ENCODE results near the gene BICDL2. TPM values are rescaled to one million over a fixed set of nuclear protein-coding genes. Genes with fewer than 3 reads are reported as not detected.

Gene BICDL2
- total and polyA plus RNA-seq, 2 donors (not counting 3 experiments of a cell fraction or from before 2014, with no cell fraction given), result not detected

DNA sequence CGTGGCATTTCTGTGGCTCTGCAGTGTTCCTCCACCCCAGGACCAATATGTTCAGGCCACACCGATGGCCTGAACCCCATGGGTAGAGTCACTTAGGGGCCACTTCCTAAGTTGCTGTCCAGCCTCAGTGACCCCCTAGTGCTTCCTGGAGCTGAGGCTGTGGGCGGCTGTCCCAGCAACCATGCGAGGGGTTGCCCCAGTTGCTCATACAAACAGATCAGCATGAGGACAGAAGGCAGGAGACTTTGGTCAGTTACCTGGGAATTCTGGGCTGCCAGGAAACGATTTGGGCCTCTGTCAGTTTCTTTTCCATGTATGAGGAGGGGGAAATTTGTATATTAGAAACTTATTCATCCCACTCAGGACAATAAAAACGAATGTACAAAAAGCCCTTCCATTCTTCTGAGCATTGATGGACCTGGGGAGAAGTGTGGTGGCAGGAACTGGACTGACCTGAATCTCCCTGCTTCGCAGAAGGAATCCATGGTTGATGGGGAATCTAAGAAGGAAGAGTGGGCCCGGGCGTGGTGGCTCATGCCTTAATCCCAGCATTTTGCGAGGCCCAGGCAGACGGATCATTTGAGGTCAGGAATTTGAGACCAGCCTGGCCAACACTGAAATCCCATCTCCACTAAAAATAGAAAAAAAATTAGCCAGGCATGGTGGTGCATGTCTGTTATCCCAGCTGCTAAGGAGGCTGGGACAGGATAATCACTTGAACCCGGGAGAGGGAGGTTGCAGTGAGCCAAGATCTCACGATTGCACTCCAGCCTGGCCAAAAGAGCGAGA is 23.8 kb upstream of the BICDL2 start:
- Histone ChIP-seq H3K27me3 (ENCODE audit: control insufficient read depth in 2 of 2, insufficient read depth in 2 of 2, low read length in 2 of 2) (no peaks in the 10 kb centered on the region), H3K27ac (ENCODE audit: insufficient read depth, low read depth, low read length) (no peak overlapping the region), H3K9me3 (replicated peaks; ENCODE audit: control insufficient read depth, insufficient read depth, low read length) (no peaks in the 10 kb centered on the region), H3K4me2 (ENCODE audit: insufficient read depth, low read length) (no peak overlapping the region), H3K4me1 (ENCODE audit: control insufficient read depth, extremely low read depth, insufficient read depth, low read length) (peaks cover 19% of the 10 kb centered on the region), H3K36me3 (ENCODE audit: control insufficient read depth in 2 of 2, extremely low read depth in 1 of 2, insufficient read depth in 2 of 2, low read length in 2 of 2) (no peaks in the 10 kb centered on the region), H3K9ac (replicated peaks; ENCODE audit: extremely low read depth, insufficient read depth, low read length) (no peak overlapping the region), H3K79me2 (ENCODE audit: control insufficient read depth, insufficient read depth, low read length) (no peaks in the 10 kb centered on the region), H4K20me1 (replicated peaks; ENCODE audit: control insufficient read depth, extremely low read depth, insufficient read depth, low read length) (no peaks in the 10 kb centered on the region), H2AFZ (ENCODE audit: low read depth, low read length) (no peak overlapping the region), H3K4me3 (replicated peaks in 1 of 3; ENCODE audit: insufficient read depth in 1 of 3, low read depth in 1 of 3, low read length in 3 of 3) (no peak overlapping the region), H3K9me1 (replicated peaks; ENCODE audit: control insufficient read depth, extremely low read depth, insufficient read depth, low read length) (no peaks in the 10 kb centered on the region)
- dilution Hi-C loops (cut with MboI; ENCODE audit: extremely low pct_ligation_motif_present, low sequenced_read_pairs) (no loop called here), intact Hi-C loops (cut with micrococcal nuclease) (no loop called here)
- ChIA-PET CTCF (interaction anchor here (0.9 to 2.6 kb wide), 8 partner anchors 23 to 74 kb away, joined by 3 to 113 read pairs (median 14); partner anchors contain the start of genes ZNF205 and ZNF213), POLR2A (interaction anchor here (2.1 kb wide), 1 partner anchor 70 kb away, joined by 5 read pairs; no protein-coding TSS in a partner anchor)
- FAIRE-seq (no peak), DNase-seq (ENCODE audit: low read depth, low spot score) (no peak)
- TF ChIP-seq MYC (IDR thresholded peaks at IDR 0.05; ENCODE audit: low read depth, low read length) (no peak), FOS (IDR thresholded peaks at IDR 0.05; ENCODE audit: borderline replicate concordance, insufficient read depth, low read length) (no peak), GATA2 (IDR thresholded peaks at IDR 0.05; ENCODE audit: insufficient read depth, insufficient read length, low read depth, low read length) (no peak), JUN (IDR thresholded peaks at IDR 0.05; ENCODE audit: borderline replicate concordance, insufficient read depth, insufficient read length, low read depth) (no peak), EZH2 (IDR thresholded peaks at IDR 0.05; ENCODE audit: borderline replicate concordance, low read depth, low read length, severe bottlenecking) (no peak), POLR2A (IDR thresholded peaks at IDR 0.05; ENCODE audit: low read depth, low read length) (no peak), POLR2AphosphoS5 (IDR thresholded peaks at IDR 0.05; ENCODE audit: insufficient read depth, low read depth, low read length) (no peak)
- TF ChIP-seq, protein P1, sequence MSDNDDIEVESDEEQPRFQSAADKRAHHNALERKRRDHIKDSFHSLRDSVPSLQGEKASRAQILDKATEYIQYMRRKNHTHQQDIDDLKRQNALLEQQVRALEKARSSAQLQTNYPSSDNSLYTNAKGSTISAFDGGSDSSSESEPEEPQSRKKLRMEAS (IDR thresholded peaks at IDR 0.05; ENCODE audit: insufficient read depth, insufficient read length), result no peak
- TF ChIP-seq, protein P2, sequence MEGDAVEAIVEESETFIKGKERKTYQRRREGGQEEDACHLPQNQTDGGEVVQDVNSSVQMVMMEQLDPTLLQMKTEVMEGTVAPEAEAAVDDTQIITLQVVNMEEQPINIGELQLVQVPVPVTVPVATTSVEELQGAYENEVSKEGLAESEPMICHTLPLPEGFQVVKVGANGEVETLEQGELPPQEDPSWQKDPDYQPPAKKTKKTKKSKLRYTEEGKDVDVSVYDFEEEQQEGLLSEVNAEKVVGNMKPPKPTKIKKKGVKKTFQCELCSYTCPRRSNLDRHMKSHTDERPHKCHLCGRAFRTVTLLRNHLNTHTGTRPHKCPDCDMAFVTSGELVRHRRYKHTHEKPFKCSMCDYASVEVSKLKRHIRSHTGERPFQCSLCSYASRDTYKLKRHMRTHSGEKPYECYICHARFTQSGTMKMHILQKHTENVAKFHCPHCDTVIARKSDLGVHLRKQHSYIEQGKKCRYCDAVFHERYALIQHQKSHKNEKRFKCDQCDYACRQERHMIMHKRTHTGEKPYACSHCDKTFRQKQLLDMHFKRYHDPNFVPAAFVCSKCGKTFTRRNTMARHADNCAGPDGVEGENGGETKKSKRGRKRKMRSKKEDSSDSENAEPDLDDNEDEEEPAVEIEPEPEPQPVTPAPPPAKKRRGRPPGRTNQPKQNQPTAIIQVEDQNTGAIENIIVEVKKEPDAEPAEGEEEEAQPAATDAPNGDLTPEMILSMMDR (IDR thresholded peaks at IDR 0.05; ENCODE audit: extremely low read depth in 1 of 2, insufficient read depth in 1 of 2, low read depth in 1 of 2, low read length in 2 of 2), result no peak
- no TSS peak for BruUV-seq (replicated peaks)
